HEK293 (cell line): ENCODE results near the gene LRP3.

Experiments
- CTCF ChIA-PET: fragments of 350-600 bp; formaldehyde crosslinking; extraction: SDS; loops from one replicate; lab custom pipeline; 2021; ENCODE audit warnings: antibody characterized with exemption; lab: Yijun Ruan, JAX
- POLR2A ChIA-PET: fragments of 300-600 bp; formaldehyde crosslinking; extraction: SDS; loops from one replicate; lab custom pipeline; 2020; ENCODE audit warnings: antibody characterized with exemption, inconsistent platforms; lab: Yijun Ruan, JAX
- H3K27ac ChIP-seq: fragments of 200-500 bp; sonication (Bioruptor generic); 2 replicates; pipeline ENCODE4 v1.5.1; 2014; ENCODE audit warnings: low read depth, low read length, control low read depth, inconsistent platforms; ENCODE audit errors: extremely low read depth
- H3K36me3 ChIP-seq, 2 experiments: fragments of 200-500 bp in 1 of 2; sonication (Bioruptor generic) in 1 of 2; 1 replicate in 1 of 2; 2 replicates in 1 of 2; pipeline ENCODE4 v1.5.1; 2014 to 2017; ENCODE audit warnings: inconsistent platforms in 2 of 2, low read length in 2 of 2; ENCODE audit not compliant: control insufficient read depth in 2 of 2, insufficient read depth in 1 of 2
- H3K4me1 ChIP-seq: fragments of 200-500 bp; sonication (Bioruptor generic); 2 replicates; pipeline ENCODE4 v1.5.1; 2014; ENCODE audit warnings: mild to moderate bottlenecking, low read length, inconsistent platforms; ENCODE audit not compliant: control insufficient read depth, insufficient read depth
- H3K4me3 ChIP-seq: 2 replicates; pipeline ENCODE4 v1.5.1; 2011; ENCODE audit warnings: low read depth, mild to moderate bottlenecking, control low read depth, low read length, moderate library complexity
- H3K9me3 ChIP-seq: fragments of 200-500 bp; sonication (Bioruptor generic); 2 replicates; pipeline ENCODE4 v1.5.1; 2014; ENCODE audit warnings: low read depth, low read length, inconsistent platforms; ENCODE audit not compliant: control insufficient read depth, insufficient read depth
- KLF1 ChIP-seq: fragments of 450-650 bp; formaldehyde crosslinking; IDR thresholded peaks from 2 replicates; pipeline ENCODE4 v1.5.1; 2016; ENCODE audit warnings: missing biosample characterization, missing genetic modification characterization
- KLF9 ChIP-seq: fragments of 450-650 bp; formaldehyde crosslinking; IDR thresholded peaks from 2 replicates; pipeline ENCODE4 v1.5.1; 2016; ENCODE audit warnings: missing biosample characterization, missing genetic modification characterization, low read depth
- MYNN ChIP-seq: fragments of 450-650 bp; formaldehyde crosslinking; IDR thresholded peaks from 2 replicates; pipeline ENCODE4 v1.5.1; 2016; ENCODE audit warnings: missing biosample characterization, missing genetic modification characterization, borderline replicate concordance
- RBAK ChIP-seq: fragments of 450-650 bp; formaldehyde crosslinking; IDR thresholded peaks from 2 replicates; pipeline ENCODE4 v1.5.1; 2016; ENCODE audit warnings: missing biosample characterization, missing genetic modification characterization
- SCRT1 ChIP-seq: fragments of 450-650 bp; formaldehyde crosslinking; IDR thresholded peaks from 2 replicates; pipeline ENCODE4 v1.5.1; 2016; ENCODE audit warnings: missing biosample characterization, missing genetic modification characterization, borderline replicate concordance
- SETDB1 ChIP-seq: IDR thresholded peaks from one replicate; pipeline ENCODE4 v1.6.1; 2017; ENCODE audit warnings: mild to moderate bottlenecking, low read length, moderate library complexity, mixed read lengths; ENCODE audit not compliant: insufficient read length
- ZBTB21 ChIP-seq: fragments of 450-650 bp; formaldehyde crosslinking; IDR thresholded peaks from 2 replicates; pipeline ENCODE4 v1.5.1; 2017; ENCODE audit warnings: missing biosample characterization, missing genetic modification characterization
- ZBTB48 ChIP-seq: fragments of 450-650 bp; formaldehyde crosslinking; IDR thresholded peaks from 2 replicates; pipeline ENCODE4 v1.5.1; 2016; ENCODE audit warnings: missing biosample characterization, missing genetic modification characterization
- ZFP41 ChIP-seq: fragments of 450-650 bp; formaldehyde crosslinking; IDR thresholded peaks from 2 replicates; pipeline ENCODE4 v1.5.1; 2016; ENCODE audit warnings: missing biosample characterization, missing genetic modification characterization, borderline replicate concordance
- ZNF140 ChIP-seq: fragments of 450-650 bp; formaldehyde crosslinking; IDR thresholded peaks from 2 replicates; pipeline ENCODE4 v1.5.1; 2016; ENCODE audit warnings: missing biosample characterization, missing genetic modification characterization
- ZNF16 ChIP-seq: fragments of 450-650 bp; formaldehyde crosslinking; IDR thresholded peaks from 2 replicates; pipeline ENCODE4 v1.5.1; 2016; ENCODE audit warnings: low read depth, missing biosample characterization, missing genetic modification characterization
- ZNF248 ChIP-seq: fragments of 450-650 bp; formaldehyde crosslinking; IDR thresholded peaks from 2 replicates; pipeline ENCODE4 v1.5.1; 2017; ENCODE audit warnings: missing biosample characterization, missing genetic modification characterization
- ZNF391 ChIP-seq: fragments of 450-650 bp; formaldehyde crosslinking; IDR thresholded peaks from 2 replicates; pipeline ENCODE4 v1.5.1; 2016; ENCODE audit warnings: low read depth, missing biosample characterization, missing genetic modification characterization, borderline replicate concordance
- ZNF404 ChIP-seq: fragments of 450-650 bp; formaldehyde crosslinking; IDR thresholded peaks from 2 replicates; pipeline ENCODE4 v1.5.1; 2017; ENCODE audit warnings: missing biosample characterization, missing genetic modification characterization
- ZNF433 ChIP-seq: fragments of 450-650 bp; formaldehyde crosslinking; IDR thresholded peaks from 2 replicates; pipeline ENCODE4 v1.5.1; 2016; ENCODE audit warnings: missing biosample characterization, missing genetic modification characterization, low read depth
- ZNF501 ChIP-seq: fragments of 450-650 bp; formaldehyde crosslinking; IDR thresholded peaks from 2 replicates; pipeline ENCODE4 v1.5.1; 2016; ENCODE audit warnings: missing biosample characterization, missing genetic modification characterization
- ZNF571 ChIP-seq: fragments of 450-650 bp; formaldehyde crosslinking; IDR thresholded peaks from 2 replicates; pipeline ENCODE4 v1.5.0; 2017; ENCODE audit warnings: missing biosample characterization, missing genetic modification characterization
- ZNF626 ChIP-seq: fragments of 450-650 bp; sonication (Bioruptor Pico); formaldehyde crosslinking; IDR thresholded peaks from 2 replicates; pipeline ENCODE4 v1.5.1; 2018; ENCODE audit warnings: missing biosample characterization, missing genetic modification characterization, inconsistent platforms
- ZNF664 ChIP-seq: fragments of 450-650 bp; formaldehyde crosslinking; IDR thresholded peaks from 2 replicates; pipeline ENCODE4 v1.5.1; 2016; ENCODE audit warnings: missing biosample characterization, missing genetic modification characterization
- ZNF707 ChIP-seq: fragments of 450-650 bp; formaldehyde crosslinking; IDR thresholded peaks from 2 replicates; pipeline ENCODE4 v1.5.1; 2016; ENCODE audit warnings: missing biosample characterization, missing genetic modification characterization
- ZNF792 ChIP-seq: fragments of 450-650 bp; formaldehyde crosslinking; IDR thresholded peaks from 2 replicates; pipeline ENCODE4 v1.5.1; 2016; ENCODE audit warnings: missing biosample characterization, missing genetic modification characterization
- TF ChIP-seq, protein P1 (sequence below): fragments of 450-650 bp; formaldehyde crosslinking; IDR thresholded peaks from 2 replicates; pipeline ENCODE4 v1.5.1; 2016; ENCODE audit warnings: missing biosample characterization, missing genetic modification characterization, low read depth
- TF ChIP-seq, protein P2 (sequence below): fragments of 450-650 bp; formaldehyde crosslinking; IDR thresholded peaks from 2 replicates; pipeline ENCODE4 v1.5.1; 2016; ENCODE audit warnings: missing biosample characterization, missing genetic modification characterization
- TF ChIP-seq, protein P3 (sequence below): fragments of 450-650 bp; formaldehyde crosslinking; IDR thresholded peaks from 2 replicates; pipeline ENCODE4 v1.5.1; 2016; ENCODE audit warnings: missing biosample characterization, missing genetic modification characterization
- TF ChIP-seq, protein P4 (sequence below): fragments of 450-650 bp; formaldehyde crosslinking; IDR thresholded peaks from 2 replicates; pipeline ENCODE4 v1.5.1; 2016; ENCODE audit warnings: missing biosample characterization, missing genetic modification characterization, borderline replicate concordance
- TF ChIP-seq, protein P5 (sequence below): fragments of 450-650 bp; formaldehyde crosslinking; IDR thresholded peaks from 2 replicates; pipeline ENCODE4 v1.5.1; 2016; ENCODE audit warnings: missing biosample characterization, missing genetic modification characterization

Gene LRP3

DNA sequence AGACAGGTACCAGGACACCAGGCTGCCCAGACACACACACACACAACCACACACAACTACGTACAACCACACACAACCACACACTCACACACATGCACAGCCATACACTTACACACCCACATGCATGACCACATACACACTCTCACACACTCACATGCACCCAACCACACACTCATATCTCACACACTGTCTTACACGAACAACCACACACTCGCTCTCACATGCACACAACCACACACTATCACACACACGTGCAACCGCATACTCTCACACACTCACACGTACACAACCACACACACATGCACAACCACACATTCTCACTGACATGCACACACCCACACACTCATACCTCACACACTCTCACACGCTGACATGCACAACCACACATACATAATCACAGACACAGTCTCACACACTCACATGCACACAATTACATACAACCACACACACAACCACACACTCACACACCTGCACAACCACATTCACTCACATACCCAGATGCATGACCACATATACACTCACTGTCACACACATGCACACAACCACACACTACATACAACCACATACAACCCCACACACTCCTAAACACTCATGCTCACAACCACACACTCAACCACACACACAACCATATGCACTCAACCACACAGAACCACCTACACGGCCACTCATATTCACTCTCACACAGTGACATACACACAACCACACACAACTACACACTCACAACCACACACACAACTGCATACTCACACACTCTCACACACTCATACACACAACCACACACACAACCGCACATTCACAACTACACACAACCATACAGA is 39.1 kb downstream of the LRP3 start:
- H3K9me3 ChIP-seq: peaks cover 8% of the 10 kb centered on the region
- ChIA-PET POLR2A (no interaction called here), CTCF (interaction anchor here (0.6 to 3.9 kb wide), 5 partner anchors 10 to 193 kb away, joined by 3 to 24 read pairs (median 4); no protein-coding TSS in a partner anchor)
- H3K4me1 ChIP-seq: peaks cover under 1% of the 10 kb centered on the region; the same call in 1 of the 2 replicates
- no peak overlapping the region for H3K4me3 ChIP-seq
- H3K27ac ChIP-seq: no peak overlapping the region
- no peaks in the 10 kb centered on the region for H3K36me3 ChIP-seq
- TF ChIP-seq, protein P1, sequence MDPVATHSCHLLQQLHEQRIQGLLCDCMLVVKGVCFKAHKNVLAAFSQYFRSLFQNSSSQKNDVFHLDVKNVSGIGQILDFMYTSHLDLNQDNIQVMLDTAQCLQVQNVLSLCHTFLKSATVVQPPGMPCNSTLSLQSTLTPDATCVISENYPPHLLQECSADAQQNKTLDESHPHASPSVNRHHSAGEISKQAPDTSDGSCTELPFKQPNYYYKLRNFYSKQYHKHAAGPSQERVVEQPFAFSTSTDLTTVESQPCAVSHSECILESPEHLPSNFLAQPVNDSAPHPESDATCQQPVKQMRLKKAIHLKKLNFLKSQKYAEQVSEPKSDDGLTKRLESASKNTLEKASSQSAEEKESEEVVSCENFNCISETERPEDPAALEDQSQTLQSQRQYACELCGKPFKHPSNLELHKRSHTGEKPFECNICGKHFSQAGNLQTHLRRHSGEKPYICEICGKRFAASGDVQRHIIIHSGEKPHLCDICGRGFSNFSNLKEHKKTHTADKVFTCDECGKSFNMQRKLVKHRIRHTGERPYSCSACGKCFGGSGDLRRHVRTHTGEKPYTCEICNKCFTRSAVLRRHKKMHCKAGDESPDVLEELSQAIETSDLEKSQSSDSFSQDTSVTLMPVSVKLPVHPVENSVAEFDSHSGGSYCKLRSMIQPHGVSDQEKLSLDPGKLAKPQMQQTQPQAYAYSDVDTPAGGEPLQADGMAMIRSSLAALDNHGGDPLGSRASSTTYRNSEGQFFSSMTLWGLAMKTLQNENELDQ: no peak
- TF ChIP-seq, protein P2, sequence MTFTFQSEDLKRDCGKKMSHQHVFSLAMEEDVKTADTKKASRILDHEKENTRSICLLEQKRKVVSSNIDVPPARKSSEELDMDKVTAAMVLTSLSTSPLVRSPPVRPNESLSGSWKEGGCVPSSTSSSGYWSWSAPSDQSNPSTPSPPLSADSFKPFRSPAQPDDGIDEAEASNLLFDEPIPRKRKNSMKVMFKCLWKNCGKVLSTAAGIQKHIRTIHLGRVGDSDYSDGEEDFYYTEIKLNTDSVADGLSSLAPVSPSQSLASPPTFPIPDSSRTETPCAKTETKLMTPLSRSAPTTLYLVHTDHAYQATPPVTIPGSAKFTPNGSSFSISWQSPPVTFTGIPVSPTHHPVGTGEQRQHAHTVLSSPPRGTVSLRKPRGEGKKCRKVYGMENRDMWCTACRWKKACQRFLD: peak; percentile 69; the same call in 1 of the 2 replicates
- TF ChIP-seq SETDB1 (no peak), ZNF664 (tag by site-specific recombination) (no peak), SCRT1 (tag by site-specific recombination) (no peak), RBAK (no peak), ZNF248 (tag by site-specific recombination) (no peak; the same call in 1 of the 2 replicates), ZNF707 (0 out of 2 replicates have a peak, but pooled peaks have one; percentile 4), ZNF16 (tag by site-specific recombination) (no peak), KLF1 (tag by site-specific recombination) (no peak), ZFP41 (peak; percentile 28; the same call in 1 of the 2 replicates), KLF9 (tag by site-specific recombination) (peak; percentile 8), ZBTB21 (tag by site-specific recombination) (no peak), ZBTB48 (tag by site-specific recombination) (peak; percentile 49; the same call in 1 of the 2 replicates), ZNF391 (tag by site-specific recombination) (no peak), ZNF626 (tag by site-specific recombination) (no peak), ZNF792 (tag by site-specific recombination) (no peak), ZNF140 (tag by site-specific recombination) (no peak), ZNF501 (no peak), ZNF404 (tag by site-specific recombination) (no peak), MYNN (tag by site-specific recombination) (no peak), ZNF571 (peak; percentile 90; the same call in 1 of the 2 replicates), ZNF433 (no peak)
- TF ChIP-seq, protein P3, sequence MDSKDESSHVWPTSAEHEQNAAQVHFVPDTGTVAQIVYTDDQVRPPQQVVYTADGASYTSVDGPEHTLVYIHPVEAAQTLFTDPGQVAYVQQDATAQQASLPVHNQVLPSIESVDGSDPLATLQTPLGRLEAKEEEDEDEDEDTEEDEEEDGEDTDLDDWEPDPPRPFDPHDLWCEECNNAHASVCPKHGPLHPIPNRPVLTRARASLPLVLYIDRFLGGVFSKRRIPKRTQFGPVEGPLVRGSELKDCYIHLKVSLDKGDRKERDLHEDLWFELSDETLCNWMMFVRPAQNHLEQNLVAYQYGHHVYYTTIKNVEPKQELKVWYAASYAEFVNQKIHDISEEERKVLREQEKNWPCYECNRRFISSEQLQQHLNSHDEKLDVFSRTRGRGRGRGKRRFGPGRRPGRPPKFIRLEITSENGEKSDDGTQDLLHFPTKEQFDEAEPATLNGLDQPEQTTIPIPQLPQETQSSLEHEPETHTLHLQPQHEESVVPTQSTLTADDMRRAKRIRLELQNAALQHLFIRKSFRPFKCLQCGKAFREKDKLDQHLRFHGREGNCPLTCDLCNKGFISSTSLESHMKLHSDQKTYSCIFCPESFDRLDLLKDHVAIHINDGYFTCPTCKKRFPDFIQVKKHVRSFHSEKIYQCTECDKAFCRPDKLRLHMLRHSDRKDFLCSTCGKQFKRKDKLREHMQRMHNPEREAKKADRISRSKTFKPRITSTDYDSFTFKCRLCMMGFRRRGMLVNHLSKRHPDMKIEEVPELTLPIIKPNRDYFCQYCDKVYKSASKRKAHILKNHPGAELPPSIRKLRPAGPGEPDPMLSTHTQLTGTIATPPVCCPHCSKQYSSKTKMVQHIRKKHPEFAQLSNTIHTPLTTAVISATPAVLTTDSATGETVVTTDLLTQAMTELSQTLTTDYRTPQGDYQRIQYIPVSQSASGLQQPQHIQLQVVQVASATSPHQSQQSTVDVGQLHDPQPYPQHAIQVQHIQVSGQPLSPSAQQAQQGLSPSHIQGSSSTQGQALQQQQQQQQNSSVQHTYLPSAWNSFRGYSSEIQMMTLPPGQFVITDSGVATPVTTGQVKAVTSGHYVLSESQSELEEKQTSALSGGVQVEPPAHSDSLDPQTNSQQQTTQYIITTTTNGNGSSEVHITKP (tag by site-specific recombination): no peak
- TF ChIP-seq, protein P4, sequence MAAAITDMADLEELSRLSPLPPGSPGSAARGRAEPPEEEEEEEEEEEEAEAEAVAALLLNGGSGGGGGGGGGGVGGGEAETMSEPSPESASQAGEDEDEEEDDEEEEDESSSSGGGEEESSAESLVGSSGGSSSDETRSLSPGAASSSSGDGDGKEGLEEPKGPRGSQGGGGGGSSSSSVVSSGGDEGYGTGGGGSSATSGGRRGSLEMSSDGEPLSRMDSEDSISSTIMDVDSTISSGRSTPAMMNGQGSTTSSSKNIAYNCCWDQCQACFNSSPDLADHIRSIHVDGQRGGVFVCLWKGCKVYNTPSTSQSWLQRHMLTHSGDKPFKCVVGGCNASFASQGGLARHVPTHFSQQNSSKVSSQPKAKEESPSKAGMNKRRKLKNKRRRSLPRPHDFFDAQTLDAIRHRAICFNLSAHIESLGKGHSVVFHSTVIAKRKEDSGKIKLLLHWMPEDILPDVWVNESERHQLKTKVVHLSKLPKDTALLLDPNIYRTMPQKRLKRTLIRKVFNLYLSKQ: no peak
- TF ChIP-seq, protein P5, sequence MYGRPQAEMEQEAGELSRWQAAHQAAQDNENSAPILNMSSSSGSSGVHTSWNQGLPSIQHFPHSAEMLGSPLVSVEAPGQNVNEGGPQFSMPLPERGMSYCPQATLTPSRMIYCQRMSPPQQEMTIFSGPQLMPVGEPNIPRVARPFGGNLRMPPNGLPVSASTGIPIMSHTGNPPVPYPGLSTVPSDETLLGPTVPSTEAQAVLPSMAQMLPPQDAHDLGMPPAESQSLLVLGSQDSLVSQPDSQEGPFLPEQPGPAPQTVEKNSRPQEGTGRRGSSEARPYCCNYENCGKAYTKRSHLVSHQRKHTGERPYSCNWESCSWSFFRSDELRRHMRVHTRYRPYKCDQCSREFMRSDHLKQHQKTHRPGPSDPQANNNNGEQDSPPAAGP (tag by site-specific recombination): no peak
